GM23338 (cell line): ENCODE measurements around the gene AIG1.

Source experiments
- CREB1 ChIP-seq: fragments of 250-450 bp; sonication (Bioruptor Pico); IDR thresholded peaks from 2 replicates; pipeline ENCODE4 v1.5.0; 2020; ENCODE audit warnings: low read depth, mild to moderate bottlenecking, moderate library complexity
- CTCF ChIP-seq, 2 experiments: fragments of 200-600 bp in 1 of 2; sonication (generic) in 1 of 2; conservative IDR thresholded peaks; 2 replicates each; pipeline versions ENCODE4 v1.5.1 to v1.6.1; 2016 to 2017; ENCODE audit warnings: antibody characterized with exemption in 2 of 2, low read depth in 2 of 2, mild to moderate bottlenecking in 2 of 2, moderate library complexity in 1 of 2
- EZH2 ChIP-seq: fragments of 200-600 bp; sonication (generic); IDR thresholded peaks from one replicate; pipeline ENCODE4 v1.8.0; 2017; ENCODE audit warnings: antibody characterized with exemption, mild to moderate bottlenecking, low read depth; ENCODE audit not compliant: unreplicated experiment
- EZH2phosphoT487 ChIP-seq: fragments of 200-600 bp; sonication (generic); IDR thresholded peaks from one replicate; pipeline ENCODE4 v1.8.1; 2018; ENCODE audit warnings: antibody characterized with exemption; ENCODE audit not compliant: unreplicated experiment
- JUNB ChIP-seq: IDR thresholded peaks from one replicate; pipeline ENCODE4 v1.6.1; 2016; ENCODE audit warnings: antibody characterized with exemption; ENCODE audit not compliant: unreplicated experiment
- POLR2AphosphoS5 ChIP-seq: IDR thresholded peaks from 2 replicates; pipeline ENCODE4 v1.6.1; 2016; ENCODE audit warnings: antibody characterized with exemption, low read depth
- REST ChIP-seq: IDR thresholded peaks from one replicate; pipeline ENCODE4 v1.6.1; 2018; ENCODE audit warnings: antibody characterized with exemption; ENCODE audit not compliant: unreplicated experiment
- ZNF331 ChIP-seq: fragments of 250-450 bp; sonication (Bioruptor Pico); IDR thresholded peaks from 2 replicates; pipeline ENCODE4 v1.5.0; 2020; ENCODE audit warnings: low read depth, mild to moderate bottlenecking, moderate library complexity

- TF ChIP-seq CTCF (conservative IDR thresholded peaks at IDR 0.05; ENCODE audit: low read depth in 2 of 2) = no peak
- no peak for TF ChIP-seq EZH2phosphoT487
- no peak for TF ChIP-seq REST
- no peak for TF ChIP-seq EZH2
- TF ChIP-seq ZNF331 (CRISPR knock-in tag) = no peak
- TF ChIP-seq POLR2AphosphoS5 = no peak
- TF ChIP-seq CREB1 (CRISPR knock-in tag) = no peak
- TF ChIP-seq JUNB = no peak
These were observed 68.0 kb downstream of the AIG1 start for GRCh38 chr6:143128681-143129015.
